Testis (tissue), 3 donors: Measurements from ENCODE around the gene TACC2. TPM values are rescaled to one million over a fixed set of nuclear protein-coding genes. Genes with fewer than 3 reads are reported as not detected.

Experiments
- DNase-seq: peaks from one replicate; pipeline ENCODE4 v3.0.0-alpha.2; 2019
- H3K27ac ChIP-seq, 2 donors: fragments of 200-600 bp; sonication (generic); one replicate each; pipeline ENCODE4 v1.5.1; 2019
- H3K27me3 ChIP-seq: fragments of 200-600 bp; sonication (generic); one replicate; pipeline ENCODE4 v1.5.1; 2019
- H3K36me3 ChIP-seq: fragments of 200-600 bp; sonication (generic); one replicate; pipeline ENCODE4 v1.5.1; 2017; ENCODE audit warnings: low read depth; ENCODE audit errors: missing control alignments
- H3K4me1 ChIP-seq: fragments of 200-600 bp; sonication (generic); one replicate; pipeline ENCODE4 v1.5.1; 2019
- H3K4me3 ChIP-seq, 2 donors: fragments of 200-600 bp; sonication (generic); one replicate each; pipeline ENCODE4 v1.5.1; 2017 to 2019
- H3K9me3 ChIP-seq: fragments of 200-600 bp; sonication (generic); one replicate; pipeline ENCODE4 v1.5.1; 2017
- POLR2A ChIP-seq: fragments of 450-650 bp; IDR thresholded peaks from one replicate; pipeline ENCODE4 v1.6.1; 2017; ENCODE audit warnings: antibody characterized with exemption, mild to moderate bottlenecking, moderate library complexity
- WGBS, 2 donors: methylation state at CpG; one replicate each; pipeline ENCODE4 v1.1.5; 2018; 5-methylcytosine and 5-hydroxymethylcytosine counted together
- intact Hi-C: fragments of 100-400 bp; cut with DNase I; formaldehyde crosslinking; loops from one replicate; pipeline ENCODE4 v1.15.1; 2023; ENCODE audit warnings: low total_unique reads
- polyA plus RNA-seq: library from polyadenylated mRNA; stranded (reverse); fragments of 350-450 nt; fragmentation: Illumina TruSeq; extraction: RNeasy Lipid Tissue Mini Kit (QIAGEN cat#74804); gene quantifications from one replicate; pipeline ENCODE4 v1.2.3, GENCODE V29; 2014; ENCODE audit warnings: low read depth, low replicate concordance; ENCODE audit not compliant: insufficient read depth
- total RNA-seq, 2 donors: library from RNA; depleted of rRNA; stranded (reverse); fragments of >200 nt; gene quantifications; one replicate each; pipeline ENCODE4 v1.2.3, GENCODE V29; 2016
- TF ChIP-seq, protein P1 (sequence below), 3 experiments: fragments of 450-650 bp in 2 of 3; fragments of 200-600 bp in 1 of 3; sonication (generic) in 1 of 3; IDR thresholded peaks; one replicate each; pipeline ENCODE4 v1.5.1; 2016 to 2019; ENCODE audit warnings: antibody characterized with exemption in 3 of 3, mild to moderate bottlenecking in 2 of 3, moderate library complexity in 1 of 3

Gene TACC2
- total and polyA plus RNA-seq, 3 donors from 2014 or later = 18.0 to 24.2 (median 21.3) TPM

DNA sequence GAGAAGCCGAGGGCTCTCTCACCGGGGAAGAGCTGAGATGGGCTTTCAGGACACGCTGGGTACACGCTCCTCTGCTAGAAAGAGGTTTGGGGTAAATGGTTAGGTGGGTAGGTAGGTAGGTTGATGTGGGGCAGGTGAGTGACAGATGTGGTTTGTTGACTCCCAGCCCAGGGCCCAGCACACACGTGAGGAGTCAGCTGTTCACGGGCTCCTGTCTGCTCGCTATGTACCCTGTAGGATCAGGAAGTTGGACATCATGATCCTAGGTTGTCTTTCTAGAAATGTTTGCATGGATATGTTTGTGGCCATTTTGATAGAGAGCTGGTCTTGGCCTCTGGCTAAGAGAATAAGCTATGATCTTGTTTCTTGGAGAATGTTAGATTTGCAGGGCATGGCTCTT is 109.0 kb downstream of the TACC2 start:
- intact Hi-C loops = no loop called here
- Histone ChIP-seq H3K27ac (no peak overlapping the region), H3K27me3 (no peaks in the 10 kb centered on the region), H3K36me3 (no peaks in the 10 kb centered on the region), H3K4me3 (no peak overlapping the region), H3K4me1 (no peaks in the 10 kb centered on the region), H3K9me3 (no peaks in the 10 kb centered on the region)
- 88 to 90% methylated on average over 7 of the region's 7 CpGs for WGBS, 2 donors
- TF ChIP-seq, protein P1, sequence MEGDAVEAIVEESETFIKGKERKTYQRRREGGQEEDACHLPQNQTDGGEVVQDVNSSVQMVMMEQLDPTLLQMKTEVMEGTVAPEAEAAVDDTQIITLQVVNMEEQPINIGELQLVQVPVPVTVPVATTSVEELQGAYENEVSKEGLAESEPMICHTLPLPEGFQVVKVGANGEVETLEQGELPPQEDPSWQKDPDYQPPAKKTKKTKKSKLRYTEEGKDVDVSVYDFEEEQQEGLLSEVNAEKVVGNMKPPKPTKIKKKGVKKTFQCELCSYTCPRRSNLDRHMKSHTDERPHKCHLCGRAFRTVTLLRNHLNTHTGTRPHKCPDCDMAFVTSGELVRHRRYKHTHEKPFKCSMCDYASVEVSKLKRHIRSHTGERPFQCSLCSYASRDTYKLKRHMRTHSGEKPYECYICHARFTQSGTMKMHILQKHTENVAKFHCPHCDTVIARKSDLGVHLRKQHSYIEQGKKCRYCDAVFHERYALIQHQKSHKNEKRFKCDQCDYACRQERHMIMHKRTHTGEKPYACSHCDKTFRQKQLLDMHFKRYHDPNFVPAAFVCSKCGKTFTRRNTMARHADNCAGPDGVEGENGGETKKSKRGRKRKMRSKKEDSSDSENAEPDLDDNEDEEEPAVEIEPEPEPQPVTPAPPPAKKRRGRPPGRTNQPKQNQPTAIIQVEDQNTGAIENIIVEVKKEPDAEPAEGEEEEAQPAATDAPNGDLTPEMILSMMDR (IDR thresholded peaks at IDR 0.05) = no peak
- TF ChIP-seq POLR2A = no peak
- no peak for DNase-seq

DNA sequence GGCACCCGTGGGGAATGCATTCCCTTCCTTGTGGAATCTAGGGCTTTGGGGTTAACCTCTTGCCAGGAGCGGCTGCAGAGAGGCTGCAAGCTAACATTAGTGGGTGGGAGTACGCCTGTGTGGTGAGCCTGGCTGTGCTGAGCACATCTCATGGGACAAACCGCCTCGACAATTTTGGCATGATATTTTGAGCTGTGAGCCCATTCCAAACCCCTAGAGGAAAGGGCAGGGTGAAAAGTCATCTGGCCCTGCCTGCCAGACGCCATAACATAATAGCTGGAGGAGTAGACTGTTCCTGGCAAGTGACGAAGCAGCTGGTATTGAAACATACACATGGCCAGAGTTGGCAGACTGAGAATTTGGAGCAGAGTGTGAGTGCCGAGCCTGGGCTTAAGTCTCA is 110.0 kb downstream of the TACC2 start:
- intact Hi-C loops = no loop called here
- Histone ChIP-seq H3K27me3 (no peaks in the 10 kb centered on the region), H3K36me3 (no peaks in the 10 kb centered on the region), H3K4me3 (no peak overlapping the region), H3K4me1 (no peaks in the 10 kb centered on the region), H3K9me3 (no peaks in the 10 kb centered on the region), H3K27ac (no peak overlapping the region)
- DNase-seq = no peak
- WGBS, 2 donors = 58 to 59% methylated on average over 8 of the region's 8 CpGs
- no peak for TF ChIP-seq POLR2A
- TF ChIP-seq, protein P1 (IDR thresholded peaks at IDR 0.05) = no peak

DNA sequence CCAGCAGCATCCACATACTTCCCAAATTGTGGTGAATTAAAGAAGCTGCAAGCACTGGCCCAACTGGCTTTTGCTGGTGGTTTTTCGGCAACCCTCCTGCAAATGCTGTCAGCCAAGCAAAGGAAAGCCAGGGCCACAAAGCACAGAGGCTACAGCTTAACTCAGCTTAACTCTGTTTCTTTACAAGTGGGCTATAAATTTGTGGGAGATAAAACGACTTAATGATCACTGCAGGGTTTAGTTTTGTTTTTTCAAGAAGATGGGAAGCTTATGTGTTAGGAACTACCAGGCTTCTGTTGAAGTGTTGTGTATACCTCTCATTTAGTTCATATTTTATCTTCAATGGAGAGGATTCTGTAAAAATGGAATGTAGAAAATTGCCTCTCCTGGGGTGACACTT is 110.6 kb downstream of the TACC2 start:
- intact Hi-C loops = no loop called here
- Histone ChIP-seq H3K36me3 (no peaks in the 10 kb centered on the region), H3K27me3 (no peaks in the 10 kb centered on the region), H3K9me3 (no peaks in the 10 kb centered on the region), H3K4me3 (no peak overlapping the region), H3K4me1 (no peaks in the 10 kb centered on the region), H3K27ac (no peak overlapping the region)
- DNase-seq = no peak
- no peak for TF ChIP-seq POLR2A
- TF ChIP-seq, protein P1 (IDR thresholded peaks at IDR 0.05) = no peak
- WGBS, 2 donors = 60 to 71% methylated on average over 2 of the region's 2 CpGs

DNA sequence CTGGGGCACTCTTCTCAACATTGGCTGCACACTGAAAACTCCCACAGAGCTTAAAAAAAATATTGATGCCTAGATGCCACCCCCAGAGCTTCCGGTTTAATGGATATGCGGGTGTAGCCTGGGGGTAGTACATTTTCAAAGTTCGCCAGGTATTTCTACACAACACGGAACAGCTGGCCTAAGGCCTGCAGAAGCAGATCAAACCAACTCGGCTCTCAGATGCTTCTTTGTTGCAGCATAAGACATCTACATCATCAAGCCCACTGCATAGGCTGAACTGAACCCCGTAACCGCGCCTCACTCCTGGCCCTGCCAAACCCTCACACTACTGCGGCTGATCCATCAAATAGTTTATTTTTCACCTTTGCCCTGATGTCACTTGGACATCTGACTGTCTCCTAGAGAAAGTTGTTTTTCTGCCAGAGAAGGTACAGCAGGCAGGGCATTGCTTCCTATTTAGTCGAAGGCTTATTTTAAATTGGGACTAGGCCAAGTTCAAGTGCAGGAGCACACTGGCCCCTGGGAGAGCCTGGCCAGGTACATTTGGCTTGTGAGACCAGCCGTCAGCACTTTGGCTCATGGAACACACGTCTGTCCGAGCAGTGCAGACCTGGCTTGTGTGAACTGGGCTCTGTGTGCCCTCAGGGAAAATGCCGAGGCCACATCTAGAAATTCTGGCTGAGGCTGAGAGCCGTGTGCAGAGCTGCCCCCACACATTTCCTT is 113.3 kb downstream of the TACC2 start:
- H3K27ac ChIP-seq = no peak overlapping the region
- no peak for TF ChIP-seq POLR2A
- TF ChIP-seq, protein P1 (IDR thresholded peaks at IDR 0.05) = no peak
- no peaks in the 10 kb centered on the region for H3K27me3 ChIP-seq
- no peaks in the 10 kb centered on the region for H3K4me1 ChIP-seq
- no peaks in the 10 kb centered on the region for H3K9me3 ChIP-seq
- no peak overlapping the region for H3K4me3 ChIP-seq
- no peaks in the 10 kb centered on the region for H3K36me3 ChIP-seq
- 84 to 88% methylated on average over 15 of the region's 15 CpGs for WGBS, 2 donors
- no peak for DNase-seq
- intact Hi-C loops = no loop called here

DNA sequence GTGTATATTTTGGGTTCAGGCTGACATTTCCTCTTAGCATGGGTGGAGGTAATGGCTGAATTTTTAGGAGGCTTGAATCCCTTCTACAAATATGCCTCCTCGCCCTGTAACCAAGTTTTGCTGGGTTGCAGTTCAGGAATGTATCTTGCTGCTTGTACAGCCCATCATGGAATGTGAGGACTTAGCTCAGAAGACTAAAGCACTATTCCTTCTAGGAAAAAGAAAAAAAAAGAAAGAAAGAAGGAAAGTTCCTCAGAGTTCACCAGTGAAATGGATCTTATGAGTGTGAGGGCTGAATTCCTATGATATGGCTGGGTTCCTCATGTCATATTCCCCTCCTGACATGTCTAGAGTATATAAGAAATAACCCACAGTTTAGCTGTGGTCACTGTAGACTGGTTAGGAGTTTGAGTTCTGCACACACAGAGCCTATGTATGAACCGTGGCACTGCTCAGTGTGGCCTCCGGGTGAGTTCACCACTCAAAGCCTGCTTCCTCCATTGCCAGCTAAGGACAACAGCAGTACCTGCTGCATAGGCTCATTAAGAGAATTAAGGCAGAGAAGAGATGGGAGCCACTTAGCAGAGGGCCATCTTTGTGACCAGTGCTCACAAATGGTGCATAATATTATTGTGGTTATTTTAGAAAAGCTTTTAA is 114.0 kb downstream of the TACC2 start:
- Histone ChIP-seq H3K27ac (no peak overlapping the region), H3K36me3 (no peaks in the 10 kb centered on the region), H3K27me3 (no peaks in the 10 kb centered on the region), H3K9me3 (no peaks in the 10 kb centered on the region), H3K4me1 (no peaks in the 10 kb centered on the region), H3K4me3 (no peak overlapping the region)
- intact Hi-C loops = no loop called here
- DNase-seq = no peak
- no peak for TF ChIP-seq POLR2A
- TF ChIP-seq, protein P1 (IDR thresholded peaks at IDR 0.05) = no peak
- 83 to 89% methylated on average over 3 of the region's 3 CpGs for WGBS, 2 donors
